Aorta (tissue), 5 donors: ENCODE data around the gene GALNT2. TPM values are rescaled to one million over a fixed set of nuclear protein-coding genes. Genes with fewer than 3 reads are reported as not detected.

Source experiments
- ATAC-seq: fragments of 200-7000 bp; cut with Tn5 transposase; one replicate; pipeline ENCODE4 v1.9.1; 2022; ENCODE audit warnings: moderate library complexity; ENCODE audit not compliant: low FRiP score
- DNase-seq, 2 donors: peaks; one replicate each; pipeline ENCODE4 v3.0.0-alpha.2; 2020
- H3K27ac ChIP-seq, 2 donors: one replicate each; pipeline ENCODE4 v1.5.1; 2013; ENCODE audit warnings: low read length in 2 of 2, mild to moderate bottlenecking in 2 of 2, moderate library complexity in 2 of 2, control low read depth in 1 of 2, inconsistent platforms in 1 of 2, low read depth in 1 of 2
- H3K27me3 ChIP-seq, 2 donors: one replicate each; pipeline ENCODE4 v1.6.1; 2013; ENCODE audit warnings: control low read depth in 1 of 2, low read length in 1 of 2, mild to moderate bottlenecking in 1 of 2, moderate library complexity in 1 of 2; ENCODE audit not compliant: insufficient read depth in 2 of 2, control insufficient read depth in 1 of 2
- H3K36me3 ChIP-seq, 2 donors: one replicate each; pipeline ENCODE4 v1.6.1; 2013; ENCODE audit warnings: control low read depth in 1 of 2, low read length in 1 of 2, mild to moderate bottlenecking in 1 of 2; ENCODE audit not compliant: insufficient read depth in 2 of 2, control insufficient read depth in 1 of 2
- H3K4me1 ChIP-seq, 2 donors: one replicate each; pipeline ENCODE4 v1.6.1; 2013; ENCODE audit warnings: low read length in 2 of 2, control low read depth in 1 of 2, mild to moderate bottlenecking in 1 of 2, moderate library complexity in 1 of 2; ENCODE audit not compliant: insufficient read depth in 2 of 2, control insufficient read depth in 1 of 2
- H3K4me3 ChIP-seq, 2 donors: one replicate each; pipeline ENCODE4 v1.5.1; 2013; ENCODE audit warnings: low read length in 2 of 2, control low read depth in 1 of 2, mild to moderate bottlenecking in 1 of 2
- H3K9me3 ChIP-seq: one replicate; pipeline ENCODE4 v1.6.1; 2013; ENCODE audit warnings: mild to moderate bottlenecking, low read length; ENCODE audit not compliant: control insufficient read depth
- WGBS, 2 donors: extraction: QIAGEN DNeasy Blood & Tissue Kit; methylation state at CpG; one replicate each; pipeline ENCODE4 v1.1.7; 2013; 5-methylcytosine and 5-hydroxymethylcytosine counted together
- intact Hi-C, 2 donors: fragments of 100-400 bp; cut with DNase I; formaldehyde crosslinking; loops; one replicate each; pipeline versions ENCODE4 v1.14.2 to v1.15.0; 2022
- polyA plus RNA-seq, 2 donors: library from polyadenylated mRNA; stranded (reverse); fragments of 200-250 nt; gene quantifications; one replicate each; pipeline ENCODE4 v1.2.3, GENCODE V29; 2013
- total RNA-seq, 2 donors: library from RNA; stranded (reverse); fragmentation: NEBNext Ultra II Directional; extraction: Animal tissue kit (Norgen Biotek cat#: 25700); gene quantifications; one replicate each; pipeline ENCODE4 v1.2.1, GENCODE V29; 2021
- donor health status: healthy with polysubstance abuse.
- donor health status: Bipolar disorder and iron deficiency.
- donor health status: DM: no; HTN: no; CAD: no.
- donor health status: DM: no; HTN: no; CAD: no.
- donor health status: DM: yes; HTN: yes; CAD: no.

GALNT2 gene
- total and polyA plus RNA-seq, 4 donors = 29.1 to 116 (median 105) TPM

DNA sequence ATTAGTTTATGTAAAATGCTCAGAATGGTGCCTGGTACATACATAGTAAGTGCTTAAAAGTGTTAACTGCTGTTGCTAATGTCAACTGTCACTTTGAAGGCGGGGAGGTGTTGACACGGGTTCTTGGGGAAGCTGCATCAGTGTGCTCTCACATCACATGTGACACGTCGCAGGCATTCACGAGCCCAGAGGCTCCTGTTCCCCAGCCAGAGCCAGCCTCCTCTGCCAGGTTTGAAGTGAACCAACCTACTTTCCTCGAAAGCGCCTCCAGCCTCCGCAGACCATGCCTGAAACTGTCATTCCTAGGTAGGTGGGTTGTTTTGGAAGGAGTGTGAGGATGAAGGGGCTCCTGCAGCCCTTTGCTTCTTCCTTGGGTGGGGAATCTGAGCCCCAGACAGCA lies 13.8 kb downstream of the GALNT2 start:
- no peak for ATAC-seq
- Histone ChIP-seq H3K4me3 (no peak overlapping the region), H3K36me3 (no peaks in the 10 kb centered on the region), H3K27ac (peak overlapping the region in 1 of 2 donors; percentile 24), H3K27me3 (no peaks in the 10 kb centered on the region), H3K9me3 (no peaks in the 10 kb centered on the region), H3K4me1 (peaks cover 15 to 16% of the 10 kb centered on the region in 2 donors)
- no peak for DNase-seq
- intact Hi-C loops = loop anchor here in 1 of 2 donors (5.0 kb wide), 1 partner anchor 136 kb away; no protein-coding TSS in a partner anchor
- 35 to 43% methylated on average over 8 of the region's 8 CpGs for WGBS, 2 donors

DNA sequence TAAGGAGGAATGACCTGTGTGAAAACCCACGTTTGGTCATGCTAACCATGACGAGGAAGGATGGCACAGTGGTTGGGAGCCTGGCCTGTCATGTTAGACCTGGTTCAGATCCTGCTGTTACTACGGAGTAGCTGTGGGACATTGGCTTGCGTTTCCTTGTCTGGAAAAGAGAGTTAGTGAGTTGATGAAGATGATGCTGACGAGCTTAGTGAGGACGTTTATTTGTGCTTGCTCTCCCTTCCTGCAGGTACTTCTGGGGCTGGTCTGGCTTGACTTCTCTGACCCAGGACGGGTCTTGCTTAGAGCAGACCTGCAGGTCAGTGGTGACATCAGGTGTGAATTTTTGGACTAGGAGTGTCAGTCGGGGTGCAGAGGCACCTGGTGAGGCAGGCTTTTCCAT lies 14.7 kb downstream of the GALNT2 start:
- no peak overlapping the region for H3K4me3 ChIP-seq
- DNase-seq = no peak
- peak overlapping the region in 1 of 2 donors; percentile 18 for H3K27ac ChIP-seq
- no peaks in the 10 kb centered on the region for H3K9me3 ChIP-seq
- 79 to 82% methylated on average over 8 of the region's 8 CpGs for WGBS, 2 donors
- H3K4me1 ChIP-seq = peaks cover 18 to 22% of the 10 kb centered on the region in 2 donors
- intact Hi-C loops = loop anchor here in 1 of 2 donors (5.0 kb wide), 1 partner anchor 136 kb away; no protein-coding TSS in a partner anchor
- H3K27me3 ChIP-seq = no peaks in the 10 kb centered on the region
- H3K36me3 ChIP-seq = no peaks in the 10 kb centered on the region
- no peak for ATAC-seq

DNA sequence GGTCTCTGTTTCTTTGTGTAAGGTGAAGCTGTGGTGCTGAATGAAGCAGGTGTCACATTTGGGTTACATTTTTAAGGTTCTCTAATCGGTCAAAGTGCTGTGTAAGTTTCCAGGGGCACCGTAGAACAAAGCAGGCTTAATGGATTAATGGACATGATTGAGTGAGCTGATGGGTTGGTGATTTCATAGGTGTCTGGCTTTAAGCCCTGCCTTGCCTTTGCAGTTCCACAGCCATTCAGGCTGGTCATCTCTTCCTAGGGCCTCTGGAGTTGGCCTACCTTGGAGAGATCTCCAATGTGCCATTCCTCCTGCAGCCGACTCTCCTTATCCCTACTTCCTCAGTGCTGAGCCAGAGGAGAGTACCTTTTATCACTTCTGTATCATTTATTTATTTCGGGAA lies 15.2 kb downstream of the GALNT2 start:
- 73 to 78% methylated on average over 4 of the region's 4 CpGs for WGBS, 2 donors

DNA sequence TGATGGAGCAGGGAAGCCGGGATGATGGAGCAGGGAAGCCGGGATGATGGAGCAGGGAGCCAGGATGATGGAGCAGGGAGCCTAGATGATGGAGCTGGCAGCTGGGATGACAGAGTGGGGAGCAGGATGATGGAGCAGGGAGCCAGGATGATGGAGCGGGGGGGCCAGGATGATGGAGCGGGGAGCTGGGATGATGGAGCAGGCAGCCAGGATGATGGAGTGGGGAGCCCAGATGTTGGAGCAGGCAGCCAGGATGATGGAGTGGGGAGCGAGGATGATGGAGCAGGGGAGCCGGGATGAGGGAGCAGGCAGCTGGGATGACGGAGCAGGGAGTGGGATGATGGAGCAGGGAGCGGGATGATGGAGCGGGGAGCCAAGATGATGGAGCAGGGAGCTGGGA lies 16.0 kb downstream of the GALNT2 start:
- no peak overlapping the region for H3K4me3 ChIP-seq
- intact Hi-C loops = loop anchor here in 1 of 2 donors (5.0 kb wide), 1 partner anchor 134 kb away; no protein-coding TSS in a partner anchor
- H3K27me3 ChIP-seq = no peaks in the 10 kb centered on the region
- H3K27ac ChIP-seq = peak overlapping the region in 1 of 2 donors; percentile 69
- peaks cover 18 to 19% of the 10 kb centered on the region in 2 donors for H3K4me1 ChIP-seq
- WGBS, 2 donors = 98 to 99% methylated on average over 9 of the region's 9 CpGs
- H3K36me3 ChIP-seq = no peaks in the 10 kb centered on the region
- ATAC-seq (no peak), DNase-seq (no peak)
- H3K9me3 ChIP-seq = no peaks in the 10 kb centered on the region

More for the DNA sequence above, 15.2 kb downstream of the GALNT2 start:
- Histone ChIP-seq H3K36me3 (no peaks in the 10 kb centered on the region), H3K4me1 (peaks cover 20 to 21% of the 10 kb centered on the region in 2 donors), H3K27ac (no peak overlapping the region), H3K9me3 (no peaks in the 10 kb centered on the region), H3K27me3 (no peaks in the 10 kb centered on the region), H3K4me3 (no peak overlapping the region)
- no peak for ATAC-seq
- intact Hi-C loops = loop anchor here in 1 of 2 donors (5.0 kb wide), 1 partner anchor 135 kb away; no protein-coding TSS in a partner anchor
- no peak for DNase-seq

DNA sequence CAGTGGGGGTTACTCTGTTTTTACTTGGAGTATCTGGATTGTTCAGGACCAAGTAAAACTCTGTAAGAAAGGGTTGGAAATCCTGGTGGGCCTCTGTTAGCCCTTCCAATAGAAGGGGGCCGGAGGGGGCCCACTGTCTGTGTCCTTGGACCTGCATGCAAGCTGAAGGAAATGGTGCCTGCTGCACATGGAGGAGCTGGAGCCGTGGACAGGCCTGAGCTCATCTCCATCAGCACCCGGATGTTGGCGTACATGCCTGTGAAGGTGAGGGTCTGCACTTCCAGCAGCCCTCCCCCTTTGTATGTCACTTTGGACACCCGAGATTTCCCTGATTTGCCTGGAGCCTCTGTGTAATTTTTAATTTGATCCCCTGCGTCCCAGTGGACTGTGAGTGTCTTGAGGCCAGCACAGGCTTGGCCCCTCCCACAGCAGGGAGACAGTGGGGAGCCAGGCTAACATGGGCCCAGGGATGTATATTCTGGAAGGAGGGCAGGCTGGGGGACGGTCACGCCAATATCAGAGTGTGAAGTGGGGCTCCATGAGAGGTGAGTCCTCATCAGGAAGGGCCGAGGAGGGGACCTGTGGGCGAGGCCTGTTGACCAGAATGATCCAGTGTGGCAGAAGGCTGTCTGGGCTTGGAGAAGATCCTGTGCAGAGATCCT lies 16.8 kb downstream of the GALNT2 start:
- DNase-seq (peak in 1 of 2 donors; percentile 58), ATAC-seq (peak; percentile 15)
- Histone ChIP-seq H3K36me3 (no peaks in the 10 kb centered on the region), H3K27ac (peak overlapping the region; percentile 57 to 97), H3K4me1 (peaks cover 17 to 18% of the 10 kb centered on the region in 2 donors), H3K9me3 (no peaks in the 10 kb centered on the region), H3K4me3 (no peak overlapping the region), H3K27me3 (no peaks in the 10 kb centered on the region)
- WGBS, 2 donors = 42 to 45% methylated on average over 10 of the region's 10 CpGs
- intact Hi-C loops = loop anchor here in 1 of 2 donors (2.0 to 5.0 kb wide), 2 partner anchors 21 to 133 kb away; no protein-coding TSS in a partner anchor

DNA sequence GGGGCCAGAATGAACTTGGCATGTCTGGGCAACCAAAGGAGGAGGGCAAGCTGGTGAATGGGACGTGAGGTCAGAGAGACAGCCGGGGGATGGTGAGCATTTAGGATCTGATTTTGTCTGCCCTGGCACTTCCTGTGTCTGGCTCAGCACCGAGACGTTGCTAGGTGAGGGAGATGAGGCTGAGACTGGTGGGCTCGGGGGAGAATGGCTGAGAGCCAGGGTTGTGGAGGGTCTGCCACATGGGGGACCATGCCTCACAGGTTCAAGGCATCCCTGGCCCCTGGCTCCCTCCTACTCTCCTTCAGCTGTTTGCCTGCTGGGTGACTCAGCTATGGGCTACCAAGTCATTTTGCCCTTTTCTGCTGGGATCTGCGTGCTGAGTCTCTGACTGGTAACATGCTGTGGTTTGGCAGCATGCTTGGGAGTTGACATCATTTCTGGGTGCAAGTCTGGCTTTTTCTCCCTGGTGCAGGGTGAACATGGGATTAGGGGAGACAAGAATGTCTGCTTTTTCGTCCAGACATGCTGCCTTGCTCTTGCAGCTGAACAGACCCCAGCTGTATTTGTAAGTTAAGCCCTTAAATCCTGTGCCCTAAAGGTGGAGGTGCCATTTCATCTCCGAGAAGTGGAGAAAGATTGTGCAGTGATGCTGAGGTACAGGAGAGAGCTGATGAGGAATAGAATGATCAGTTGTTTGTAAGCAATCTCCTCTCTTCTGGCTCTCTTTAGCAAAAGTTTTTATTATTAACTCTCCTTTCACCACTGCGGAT lies 17.6 kb downstream of the GALNT2 start:
- DNase-seq = peak; percentile 89
- no peaks in the 10 kb centered on the region for H3K27me3 ChIP-seq

DNA sequence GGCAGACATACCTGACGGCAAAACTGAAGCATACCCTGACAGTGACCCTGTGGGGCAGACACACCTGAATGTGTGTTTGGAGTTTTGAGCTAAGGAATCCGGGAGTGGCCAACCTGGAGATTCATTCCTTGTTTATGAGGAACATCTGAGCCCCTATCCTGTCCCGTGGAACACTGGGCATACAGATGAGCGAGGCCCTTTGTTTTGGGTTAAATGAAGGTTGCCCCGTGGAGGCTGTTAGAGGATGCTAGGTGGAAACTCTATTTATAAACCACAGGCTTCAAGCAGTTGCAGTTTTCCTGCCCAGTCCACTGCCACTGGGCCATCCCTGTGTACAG lies 18.1 kb downstream of the GALNT2 start:
- no peaks in the 10 kb centered on the region for H3K9me3 ChIP-seq
- DNase-seq (no peak), ATAC-seq (peak; percentile 15)
- 33% methylated on average over 5 of the region's 5 CpGs for WGBS, 2 donors
- no peak overlapping the region for H3K4me3 ChIP-seq
- intact Hi-C loops = loop anchor here in 1 of 2 donors (2.0 kb wide), 1 partner anchor 20 kb away; no protein-coding TSS in a partner anchor
- H3K27ac ChIP-seq = peak overlapping the region; percentile 32 to 99
- no peaks in the 10 kb centered on the region for H3K27me3 ChIP-seq
- H3K36me3 ChIP-seq = no peaks in the 10 kb centered on the region
- H3K4me1 ChIP-seq = peaks cover 14 to 18% of the 10 kb centered on the region in 2 donors

More for the DNA sequence above, 17.6 kb downstream of the GALNT2 start:
- 6 to 11% methylated on average over 9 of the region's 9 CpGs for WGBS, 2 donors
- Histone ChIP-seq H3K36me3 (no peaks in the 10 kb centered on the region), H3K9me3 (no peaks in the 10 kb centered on the region), H3K4me3 (no peak overlapping the region), H3K4me1 (peaks cover 14 to 18% of the 10 kb centered on the region in 2 donors), H3K27ac (peak overlapping the region; percentile 57 to 99)
- ATAC-seq = peak; percentile 86
- intact Hi-C loops = loop anchor here in 1 of 2 donors (2.0 to 5.0 kb wide), 2 partner anchors 20 to 133 kb away; no protein-coding TSS in a partner anchor

DNA sequence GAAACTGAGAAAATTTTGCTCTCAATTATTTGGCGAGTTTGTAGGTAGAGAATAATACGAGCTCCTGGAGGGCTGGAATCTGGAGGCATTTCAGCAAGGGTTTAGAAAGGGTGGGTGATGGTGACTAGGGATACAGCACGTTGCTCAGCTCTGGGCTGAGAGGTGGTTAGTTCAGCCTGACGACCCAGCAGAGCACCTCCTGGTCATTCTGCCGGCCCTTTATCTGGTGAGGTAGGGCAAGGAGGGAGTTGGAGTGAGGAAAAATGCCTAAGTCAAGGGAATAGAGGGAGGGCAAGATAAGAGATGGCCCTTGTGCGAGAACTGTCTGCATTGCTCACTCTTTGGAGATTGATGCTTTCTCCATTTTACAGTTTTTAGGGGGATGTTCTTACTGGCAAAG lies 19.1 kb downstream of the GALNT2 start:
- Histone ChIP-seq H3K4me3 (no peak overlapping the region), H3K27me3 (no peaks in the 10 kb centered on the region), H3K36me3 (no peaks in the 10 kb centered on the region), H3K4me1 (peaks cover 12 to 18% of the 10 kb centered on the region in 2 donors), H3K27ac (peak overlapping the region; percentile 32 to 99), H3K9me3 (no peaks in the 10 kb centered on the region)
- DNase-seq (no peak), ATAC-seq (no peak)
- intact Hi-C loops = no loop called here
- 12 to 21% methylated on average over 6 of the region's 6 CpGs for WGBS, 2 donors
